HepG2 (cell line): Measurements from ENCODE around the gene RAB3C. TPM values are rescaled to one million over a fixed set of nuclear protein-coding genes. Genes with fewer than 3 reads are reported as not detected.

Experiments
- ATAC-seq: fragments of 200-7000 bp; cut with Tn5 transposase; 3 replicates; pipeline ENCODE4 v1.9.1; 2020; ENCODE audit warnings: mild to moderate bottlenecking, moderate library complexity
- BruUV-seq: library from RNA; stranded (reverse); fragments of 400-500 nt; replicated peaks from 2 replicates; lab custom pipeline; 2021; lab: Mats Ljungman, UMichigan
- CTCF ChIA-PET: fragments of 300-600 bp; formaldehyde crosslinking; extraction: SDS; loops from one replicate; lab custom pipeline; 2021; ENCODE audit warnings: low total read pairs, inconsistent platforms, low intra/inter-chr PET ratio; lab: Yijun Ruan, JAX
- POLR2A ChIA-PET: fragments of 350-600 bp; sonication (Branson Sonifier 250); formaldehyde crosslinking; loops from one replicate; lab custom pipeline; 2020; ENCODE audit warnings: antibody characterized with exemption, inconsistent platforms; lab: Yijun Ruan, JAX
- DNase-seq: peaks from one replicate; pipeline ENCODE4 v3.0.0-alpha.2; 2015; ENCODE audit warnings: low spot score
- FAIRE-seq: peaks from 3 replicates; lab custom pipeline; 2011; peaks lifted over from hg19 to GRCh38; lab: Jason Lieb, UNC
- H2AFZ ChIP-seq: one replicate; pipeline ENCODE4 v1.6.1; 2011; ENCODE audit warnings: low read length, inconsistent platforms
- H3K27ac ChIP-seq: fragments of 300-600 bp; 3 replicates; pipeline ENCODE4 v1.8.0; 2011; ENCODE audit warnings: mixed run types, mild to moderate bottlenecking, mixed read lengths, low read length, inconsistent platforms; ENCODE audit not compliant: insufficient read depth; ENCODE audit errors: extremely low read length
- H3K27me3 ChIP-seq, 2 experiments: fragments of 200-600 bp in 1 of 2; 2 replicates in 1 of 2; 3 replicates in 1 of 2; pipeline versions ENCODE4 v1.6.0 to v1.8.0; 2011; ENCODE audit warnings: low read length in 2 of 2, mild to moderate bottlenecking in 2 of 2, moderate library complexity in 2 of 2, inconsistent platforms in 1 of 2; ENCODE audit not compliant: insufficient read depth in 2 of 2, control insufficient read depth in 1 of 2
- H3K36me3 ChIP-seq, 2 experiments: fragments of 200-600 bp in 1 of 2; replicated peaks in 1 of 2; 2 replicates in 1 of 2; 3 replicates in 1 of 2; pipeline versions ENCODE4 v1.5.1 to v1.8.0; 2011; ENCODE audit warnings: low read length in 2 of 2, inconsistent platforms in 1 of 2; ENCODE audit not compliant: insufficient read depth in 2 of 2, control insufficient read depth in 1 of 2
- H3K4me1 ChIP-seq: 2 replicates; pipeline ENCODE4 v1.5.1; 2012; ENCODE audit warnings: low read length, inconsistent platforms; ENCODE audit not compliant: insufficient read depth
- H3K4me2 ChIP-seq: 2 replicates; pipeline ENCODE4 v1.6.0; 2011; ENCODE audit warnings: low read depth, low read length, inconsistent platforms
- H3K4me3 ChIP-seq, 3 experiments: fragments of 200-600 bp in 1 of 3; sonication (generic), shearing (Covaris generic) in 1 of 3; replicated peaks in 1 of 3; 2 replicates each; pipeline ENCODE4 v1.5.1; 2011 to 2016; ENCODE audit warnings: low read length in 3 of 3, inconsistent platforms in 2 of 3, low read depth in 2 of 3, mild to moderate bottlenecking in 2 of 3, control low read depth in 1 of 3, mixed read lengths in 1 of 3; ENCODE audit not compliant: insufficient read depth in 1 of 3
- H3K79me2 ChIP-seq: one replicate; pipeline ENCODE4 v1.6.1; 2011; ENCODE audit warnings: low read length, inconsistent platforms; ENCODE audit not compliant: insufficient read depth
- H3K9ac ChIP-seq: 2 replicates; pipeline ENCODE4 v1.6.0; 2011; ENCODE audit warnings: mild to moderate bottlenecking, low read depth, low read length, inconsistent platforms; ENCODE audit not compliant: insufficient read depth
- H3K9me3 ChIP-seq: 2 replicates; pipeline ENCODE4 v1.5.1; 2012; ENCODE audit warnings: mild to moderate bottlenecking, low read length
- H4K20me1 ChIP-seq: 2 replicates; pipeline ENCODE4 v1.6.0; 2011; ENCODE audit warnings: inconsistent platforms, mild to moderate bottlenecking, low read length, moderate library complexity; ENCODE audit not compliant: insufficient read depth
- ARNTL ChIP-seq: sonication (generic); formaldehyde crosslinking; IDR thresholded peaks from 2 replicates; pipeline ENCODE4 v1.4.0; 2020; ENCODE audit warnings: mild to moderate bottlenecking, missing genetic modification reagents
- CEBPG ChIP-seq: IDR thresholded peaks from 2 replicates; pipeline ENCODE4 v1.6.1; 2016
- HOMEZ ChIP-seq: IDR thresholded peaks from 2 replicates; pipeline ENCODE4 v1.6.1; 2016; ENCODE audit warnings: low read depth
- JDP2 ChIP-seq: sonication (generic); formaldehyde crosslinking; IDR thresholded peaks from 2 replicates; pipeline ENCODE4 v1.8.1; 2022; ENCODE audit warnings: missing genetic modification reagents, borderline replicate concordance
- KAT2B ChIP-seq: fragments of 150-350 bp; IDR thresholded peaks from 2 replicates; pipeline ENCODE4 v1.6.1; 2014; ENCODE audit warnings: low read depth, low read length, borderline replicate concordance
- NPAS2 ChIP-seq: sonication (generic); formaldehyde crosslinking; IDR thresholded peaks from 2 replicates; pipeline ENCODE4 v1.8.0; 2022; ENCODE audit warnings: mild to moderate bottlenecking, missing genetic modification reagents, borderline replicate concordance
- NR2F6 ChIP-seq, 2 experiments: IDR thresholded peaks; 2 replicates each; pipeline ENCODE4 v1.6.1; 2016; ENCODE audit warnings: antibody characterized with exemption in 1 of 2, mild to moderate bottlenecking in 1 of 2
- SNRNP70 ChIP-seq: fragments of 200-400 bp; formaldehyde crosslinking; IDR thresholded peaks from 2 replicates; pipeline ENCODE4 v1.6.1; 2017; ENCODE audit warnings: mild to moderate bottlenecking, low read depth, low read length, moderate library complexity
- ZNF292 ChIP-seq: sonication (generic); formaldehyde crosslinking; IDR thresholded peaks from 2 replicates; pipeline ENCODE4 v1.8.1; 2022; ENCODE audit warnings: mild to moderate bottlenecking, low read depth, missing genetic modification reagents, borderline replicate concordance
- ZNF30 ChIP-seq: sonication (generic); formaldehyde crosslinking; IDR thresholded peaks from 2 replicates; pipeline ENCODE4 v1.5.0; 2020; ENCODE audit warnings: mild to moderate bottlenecking, missing genetic modification reagents
- ZNF326 ChIP-seq: sonication (generic); formaldehyde crosslinking; IDR thresholded peaks from 2 replicates; pipeline ENCODE4 v1.4.0; 2020; ENCODE audit warnings: missing genetic modification reagents, borderline replicate concordance
- ZNF484 ChIP-seq: sonication (generic); formaldehyde crosslinking; IDR thresholded peaks from 2 replicates; pipeline ENCODE4 v1.5.1; 2020; ENCODE audit warnings: mild to moderate bottlenecking, low read depth, missing genetic modification reagents, borderline replicate concordance
- ZNF503 ChIP-seq: sonication (generic); formaldehyde crosslinking; IDR thresholded peaks from 2 replicates; pipeline ENCODE4 v1.4.0; 2020; ENCODE audit warnings: missing genetic modification reagents
- ZNF746 ChIP-seq: sonication (generic); formaldehyde crosslinking; IDR thresholded peaks from 2 replicates; pipeline ENCODE4 v1.8.0; 2022; ENCODE audit warnings: mild to moderate bottlenecking, missing genetic modification reagents
- ZNF747 ChIP-seq: sonication (generic); formaldehyde crosslinking; IDR thresholded peaks from 2 replicates; pipeline ENCODE4 v1.8.1; 2023; ENCODE audit warnings: missing genetic modification reagents, mild to moderate bottlenecking, borderline replicate concordance
- WGBS: methylation state at CpG from one replicate; pipeline ENCODE4 v1.1.6; 2017; ENCODE audit warnings: low lambda C conversion rate; 5-methylcytosine and 5-hydroxymethylcytosine counted together
- in situ Hi-C: cut with HindIII; loops from 2 replicates; pipeline ENCODE4 v1.10.0; 2017; ENCODE audit warnings: low pct_unique_long_range_greater_than_20kb; ENCODE audit not compliant: extremely low pct_ligation_motif_present
- intact Hi-C: fragments of 100-400 bp; cut with micrococcal nuclease; formaldehyde crosslinking; loops from one replicate; pipeline ENCODE4 v1.10.0; 2022; ENCODE audit not compliant: unreplicated experiment
- polyA plus RNA-seq, 8 experiments: library from polyadenylated mRNA; depleted of rRNA in 3 of 8; stranded (reverse) in 7 of 8; unstranded in 1 of 8; fragments of >200 nt; fragmentation: Illumina TruSeq in 4 of 8; extraction: Trizol in 4 of 8; gene quantifications; 2 replicates each; pipeline versions ENCODE4 v1.2.1 to v1.2.3, GENCODE V29; 2011 to 2016; ENCODE audit warnings: low read depth in 4 of 8, missing spikeins in 1 of 8, mixed read lengths in 1 of 8; ENCODE audit not compliant: insufficient read depth in 1 of 8
- total RNA-seq, 5 experiments: library from RNA; depleted of rRNA; stranded (reverse); fragments of >200 nt; fragmentation: Illumina TruSeq; extraction: Trizol; gene quantifications; 2 replicates each; pipeline ENCODE4 v1.2.3, GENCODE V29; 2016; ENCODE audit warnings: low read depth in 1 of 5
- TF ChIP-seq, protein P1 (sequence below): conservative IDR thresholded peaks from 2 replicates; pipeline ENCODE4 v1.6.1; 2018; ENCODE audit warnings: missing genetic modification reagents
- TF ChIP-seq, protein P2 (sequence below): sonication (generic); formaldehyde crosslinking; IDR thresholded peaks from 2 replicates; pipeline ENCODE4 v1.4.0; 2020; ENCODE audit warnings: missing genetic modification reagents, borderline replicate concordance

Gene RAB3C
- total and polyA plus RNA-seq, 2 of the 13 experiments (the other 11 are each of a cell fraction or from before 2014, with no cell fraction given): not detected

GRCh38 chr5:58674070-58674469 is 91.2 kb downstream of the RAB3C start:
- no peak for FAIRE-seq
- 0% methylated on average over 2 of the region's 2 CpGs for WGBS
- no peak for TF ChIP-seq SNRNP70
- TF ChIP-seq ARNTL (CRISPR knock-in tag): no peak
- no peak for TF ChIP-seq KAT2B
- TF ChIP-seq CEBPG (CRISPR knock-in tag): no peak
- no peak for TF ChIP-seq NR2F6 (IDR thresholded peaks at IDR 0.05)
- no peak for TF ChIP-seq NR2F6 (CRISPR knock-in tag; IDR thresholded peaks at IDR 0.05)
- TF ChIP-seq, protein P1, sequence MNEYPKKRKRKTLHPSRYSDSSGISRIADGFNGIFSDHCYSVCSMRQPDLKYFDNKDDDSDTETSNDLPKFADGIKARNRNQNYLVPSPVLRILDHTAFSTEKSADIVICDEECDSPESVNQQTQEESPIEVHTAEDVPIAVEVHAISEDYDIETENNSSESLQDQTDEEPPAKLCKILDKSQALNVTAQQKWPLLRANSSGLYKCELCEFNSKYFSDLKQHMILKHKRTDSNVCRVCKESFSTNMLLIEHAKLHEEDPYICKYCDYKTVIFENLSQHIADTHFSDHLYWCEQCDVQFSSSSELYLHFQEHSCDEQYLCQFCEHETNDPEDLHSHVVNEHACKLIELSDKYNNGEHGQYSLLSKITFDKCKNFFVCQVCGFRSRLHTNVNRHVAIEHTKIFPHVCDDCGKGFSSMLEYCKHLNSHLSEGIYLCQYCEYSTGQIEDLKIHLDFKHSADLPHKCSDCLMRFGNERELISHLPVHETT (CRISPR knock-in tag): no peak
- no peak for TF ChIP-seq JDP2 (CRISPR knock-in tag)
- TF ChIP-seq ZNF326 (CRISPR knock-in tag): no peak
- TF ChIP-seq, protein P2, sequence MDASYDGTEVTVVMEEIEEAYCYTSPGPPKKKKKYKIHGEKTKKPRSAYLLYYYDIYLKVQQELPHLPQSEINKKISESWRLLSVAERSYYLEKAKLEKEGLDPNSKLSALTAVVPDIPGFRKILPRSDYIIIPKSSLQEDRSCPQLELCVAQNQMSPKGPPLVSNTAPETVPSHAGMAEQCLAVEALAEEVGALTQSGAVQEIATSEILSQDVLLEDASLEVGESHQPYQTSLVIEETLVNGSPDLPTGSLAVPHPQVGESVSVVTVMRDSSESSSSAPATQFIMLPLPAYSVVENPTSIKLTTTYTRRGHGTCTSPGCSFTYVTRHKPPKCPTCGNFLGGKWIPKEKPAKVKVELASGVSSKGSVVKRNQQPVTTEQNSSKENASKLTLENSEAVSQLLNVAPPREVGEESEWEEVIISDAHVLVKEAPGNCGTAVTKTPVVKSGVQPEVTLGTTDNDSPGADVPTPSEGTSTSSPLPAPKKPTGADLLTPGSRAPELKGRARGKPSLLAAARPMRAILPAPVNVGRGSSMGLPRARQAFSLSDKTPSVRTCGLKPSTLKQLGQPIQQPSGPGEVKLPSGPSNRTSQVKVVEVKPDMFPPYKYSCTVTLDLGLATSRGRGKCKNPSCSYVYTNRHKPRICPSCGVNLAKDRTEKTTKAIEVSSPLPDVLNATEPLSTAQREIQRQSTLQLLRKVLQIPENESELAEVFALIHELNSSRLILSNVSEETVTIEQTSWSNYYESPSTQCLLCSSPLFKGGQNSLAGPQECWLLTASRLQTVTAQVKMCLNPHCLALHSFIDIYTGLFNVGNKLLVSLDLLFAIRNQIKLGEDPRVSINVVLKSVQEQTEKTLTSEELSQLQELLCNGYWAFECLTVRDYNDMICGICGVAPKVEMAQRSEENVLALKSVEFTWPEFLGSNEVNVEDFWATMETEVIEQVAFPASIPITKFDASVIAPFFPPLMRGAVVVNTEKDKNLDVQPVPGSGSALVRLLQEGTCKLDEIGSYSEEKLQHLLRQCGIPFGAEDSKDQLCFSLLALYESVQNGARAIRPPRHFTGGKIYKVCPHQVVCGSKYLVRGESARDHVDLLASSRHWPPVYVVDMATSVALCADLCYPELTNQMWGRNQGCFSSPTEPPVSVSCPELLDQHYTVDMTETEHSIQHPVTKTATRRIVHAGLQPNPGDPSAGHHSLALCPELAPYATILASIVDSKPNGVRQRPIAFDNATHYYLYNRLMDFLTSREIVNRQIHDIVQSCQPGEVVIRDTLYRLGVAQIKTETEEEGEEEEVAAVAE (CRISPR knock-in tag): no peak
- TF ChIP-seq ZNF503 (CRISPR knock-in tag): no peak
- TF ChIP-seq ZNF292 (CRISPR knock-in tag): no peak
- no peak for TF ChIP-seq ZNF484 (CRISPR knock-in tag)
- TF ChIP-seq HOMEZ (CRISPR knock-in tag): no peak
- TF ChIP-seq ZNF747 (CRISPR knock-in tag): no peak
- TF ChIP-seq ZNF30 (CRISPR knock-in tag): no peak
- no peak for TF ChIP-seq ZNF746
- TF ChIP-seq NPAS2 (CRISPR knock-in tag): no peak

More at GRCh38 chr5:58674070-58674469, 91.2 kb downstream of the RAB3C start:
- DNase-seq (no peak), ATAC-seq (no peak)
- H3K9me3 ChIP-seq: no peaks in the 10 kb centered on the region
- no peak overlapping the region for H3K4me2 ChIP-seq
- no peaks in the 10 kb centered on the region for H3K36me3 ChIP-seq
- no peaks in the 10 kb centered on the region for H4K20me1 ChIP-seq
- ChIA-PET CTCF (no interaction called here), POLR2A (no interaction called here)
- BruUV-seq: no TSS peak
- H3K9ac ChIP-seq: no peak overlapping the region
- no peaks in the 10 kb centered on the region; a peak in 1 of 5 replicates for H3K27me3 ChIP-seq
- no peaks in the 10 kb centered on the region for H3K79me2 ChIP-seq
- intact Hi-C loops: no loop called here
- no peak overlapping the region for H3K27ac ChIP-seq
- H3K4me3 ChIP-seq: no peak overlapping the region
- H2AFZ ChIP-seq: no peak overlapping the region
- H3K4me1 ChIP-seq: no peaks in the 10 kb centered on the region
- in situ Hi-C loops: no loop called here
